Measurements from ENCODE around the gene HOXA6. TPM values are rescaled to one million over a fixed set of nuclear protein-coding genes. Genes with fewer than 3 reads are reported as not detected.

Gene HOXA6
- total RNA-seq, 1 donor from 2014 or later: not detected

DNA sequence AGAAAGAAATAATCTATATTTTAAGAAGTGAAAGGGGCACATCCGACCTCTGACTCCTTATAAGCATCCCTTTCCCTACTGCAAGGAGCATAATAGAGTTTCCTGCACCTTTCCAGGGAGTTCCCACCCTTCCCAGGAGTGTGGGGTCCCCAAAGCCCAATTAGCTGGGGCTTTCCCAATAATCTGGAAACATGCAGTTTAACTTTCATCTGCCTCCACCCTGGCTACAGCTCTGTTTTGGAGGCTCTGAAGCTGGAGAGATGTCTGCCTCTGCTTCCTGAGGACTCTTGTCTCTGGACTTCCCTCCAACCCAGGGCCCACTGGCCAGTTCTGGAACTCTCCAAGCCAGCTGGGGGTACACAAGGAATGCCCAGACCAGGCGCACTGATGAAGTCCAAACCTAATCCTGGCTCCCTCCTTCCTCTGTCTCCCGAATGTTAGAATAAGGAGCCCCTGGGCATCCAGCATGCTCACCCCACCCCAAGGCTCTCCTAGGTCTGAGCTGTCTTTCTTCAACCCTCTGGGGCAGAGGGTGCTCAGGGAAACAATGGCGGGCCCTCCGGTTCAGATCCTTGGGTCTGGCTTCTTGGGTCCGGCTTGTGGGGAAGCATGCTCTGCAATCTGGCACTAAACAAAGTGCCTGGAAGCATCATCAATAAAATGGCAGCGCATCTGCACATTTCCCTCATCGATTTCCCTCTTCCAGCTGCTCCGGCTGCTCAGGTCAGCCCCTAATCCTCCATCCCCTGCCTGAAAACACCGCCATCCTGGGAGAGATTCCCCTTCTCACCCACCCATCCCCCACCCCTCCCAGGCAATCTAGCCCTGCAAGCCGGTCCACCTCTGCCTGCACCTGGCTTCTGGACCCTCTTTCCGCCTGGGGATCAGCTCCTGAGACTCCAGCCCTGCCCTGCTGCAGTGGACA is 30.4 kb downstream of the HOXA6 start:
- TF ChIP-seq, protein P1, sequence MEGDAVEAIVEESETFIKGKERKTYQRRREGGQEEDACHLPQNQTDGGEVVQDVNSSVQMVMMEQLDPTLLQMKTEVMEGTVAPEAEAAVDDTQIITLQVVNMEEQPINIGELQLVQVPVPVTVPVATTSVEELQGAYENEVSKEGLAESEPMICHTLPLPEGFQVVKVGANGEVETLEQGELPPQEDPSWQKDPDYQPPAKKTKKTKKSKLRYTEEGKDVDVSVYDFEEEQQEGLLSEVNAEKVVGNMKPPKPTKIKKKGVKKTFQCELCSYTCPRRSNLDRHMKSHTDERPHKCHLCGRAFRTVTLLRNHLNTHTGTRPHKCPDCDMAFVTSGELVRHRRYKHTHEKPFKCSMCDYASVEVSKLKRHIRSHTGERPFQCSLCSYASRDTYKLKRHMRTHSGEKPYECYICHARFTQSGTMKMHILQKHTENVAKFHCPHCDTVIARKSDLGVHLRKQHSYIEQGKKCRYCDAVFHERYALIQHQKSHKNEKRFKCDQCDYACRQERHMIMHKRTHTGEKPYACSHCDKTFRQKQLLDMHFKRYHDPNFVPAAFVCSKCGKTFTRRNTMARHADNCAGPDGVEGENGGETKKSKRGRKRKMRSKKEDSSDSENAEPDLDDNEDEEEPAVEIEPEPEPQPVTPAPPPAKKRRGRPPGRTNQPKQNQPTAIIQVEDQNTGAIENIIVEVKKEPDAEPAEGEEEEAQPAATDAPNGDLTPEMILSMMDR (IDR thresholded peaks at IDR 0.05; ENCODE audit: partially characterized antibody, unreplicated experiment): no peak
- peaks cover 43% of the 10 kb centered on the region for H3K27me3 Mint-ChIP-seq (ENCODE audit: unreplicated experiment)
- peaks cover 7% of the 10 kb centered on the region for H3K9me3 Mint-ChIP-seq (ENCODE audit: unreplicated experiment)
- no peak overlapping the region for H3K4me3 Mint-ChIP-seq (ENCODE audit: unreplicated experiment)
- no peak for DNase-seq
- H3K4me1 Mint-ChIP-seq (ENCODE audit: low read depth, unreplicated experiment): no peaks in the 10 kb centered on the region
- no peaks in the 10 kb centered on the region for H3K36me3 Mint-ChIP-seq (ENCODE audit: unreplicated experiment)
- H3K27ac Mint-ChIP-seq (ENCODE audit: unreplicated experiment): no peak overlapping the region

DNA sequence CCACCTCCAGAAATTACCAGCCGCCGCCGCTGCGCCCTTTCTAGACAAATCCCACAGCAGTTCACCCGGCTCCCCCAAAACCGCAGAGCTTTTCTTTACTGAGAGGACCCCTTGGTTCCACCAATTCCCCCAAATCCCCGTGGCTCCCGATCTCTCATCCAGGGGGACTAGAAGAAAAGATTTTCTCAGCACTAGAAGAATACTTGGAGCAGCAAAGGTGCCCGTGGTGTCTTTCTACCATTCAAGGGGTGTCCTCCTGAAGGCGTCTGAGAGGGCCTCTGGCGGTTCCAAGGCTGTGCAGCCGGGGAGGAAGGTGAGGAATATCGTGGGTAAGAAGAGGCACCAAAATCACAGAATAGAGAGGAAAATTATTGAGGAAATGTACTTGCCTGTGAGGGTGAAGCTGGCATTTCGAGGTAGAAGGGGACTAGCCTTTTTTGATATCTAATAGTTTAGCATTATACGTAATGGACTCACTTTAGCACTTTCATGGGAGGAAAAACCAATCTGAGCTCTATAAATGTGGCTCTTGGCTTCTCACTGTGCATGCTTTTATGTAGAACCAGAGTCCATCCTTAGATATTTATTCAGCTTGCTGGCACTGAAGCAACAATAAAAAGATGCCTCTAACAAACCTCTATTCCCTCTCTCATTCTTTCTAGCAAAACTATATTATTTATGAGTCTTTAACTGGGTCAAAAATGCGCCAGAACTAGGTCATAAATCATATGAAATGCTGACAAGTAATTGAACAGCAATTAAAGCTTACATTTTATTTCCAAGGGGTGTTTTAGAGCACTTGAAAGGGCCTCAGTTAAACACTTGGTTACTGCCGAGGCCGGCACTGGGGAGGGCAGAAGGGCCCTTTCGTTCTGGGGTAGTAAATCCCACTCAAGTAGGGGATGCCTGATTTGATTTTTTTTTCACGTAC is 31.3 kb downstream of the HOXA6 start:
- Mint-ChIP-seq H3K4me1 (ENCODE audit: low read depth, unreplicated experiment) (no peaks in the 10 kb centered on the region), H3K9me3 (ENCODE audit: unreplicated experiment) (peaks cover 6% of the 10 kb centered on the region)

DNA sequence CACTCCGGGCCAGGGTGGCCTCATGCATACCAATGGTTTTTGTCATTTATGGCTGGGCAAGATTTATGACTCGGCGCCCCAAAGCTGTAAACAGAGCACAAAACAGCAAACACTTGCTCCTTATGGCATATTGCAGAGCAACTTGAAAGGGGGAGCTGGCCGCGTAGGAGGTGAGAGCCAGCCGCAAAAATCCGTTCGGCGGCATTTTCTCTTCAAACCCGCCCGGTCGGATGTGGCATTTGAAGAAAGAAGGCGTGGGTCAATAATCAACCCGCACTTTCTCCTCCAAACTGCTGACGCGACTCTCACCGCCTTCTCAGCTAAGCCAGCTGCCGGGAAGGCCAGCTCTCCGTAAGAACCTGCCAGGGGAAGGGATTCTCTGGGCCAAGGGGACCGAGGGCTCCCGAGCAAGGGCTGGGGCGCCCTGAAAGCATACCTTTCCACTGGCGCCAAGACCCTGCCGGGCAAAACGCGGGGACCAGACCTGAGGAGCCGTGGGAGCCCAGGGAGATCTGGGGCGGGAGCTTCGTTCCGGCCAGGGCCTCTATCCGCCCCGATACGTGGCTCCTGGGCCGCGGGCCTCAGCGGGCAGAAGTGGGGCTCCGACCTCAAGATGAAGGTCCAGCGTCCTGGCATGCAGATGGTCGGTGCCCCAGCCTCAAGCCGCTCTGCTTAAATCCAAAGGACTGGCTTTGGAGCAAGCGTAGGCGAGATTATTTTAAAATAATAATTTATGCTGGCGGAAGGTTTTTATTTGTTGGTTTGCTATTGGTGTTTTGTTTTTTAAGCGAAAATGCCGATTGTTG is 32.1 kb downstream of the HOXA6 start:
- TF ChIP-seq, protein P1 (IDR thresholded peaks at IDR 0.05; ENCODE audit: partially characterized antibody, unreplicated experiment): no peak
- peaks cover 9% of the 10 kb centered on the region for H3K9me3 Mint-ChIP-seq (ENCODE audit: unreplicated experiment)
- no peak overlapping the region for H3K4me3 Mint-ChIP-seq (ENCODE audit: unreplicated experiment)
- no peak overlapping the region for H3K27ac Mint-ChIP-seq (ENCODE audit: unreplicated experiment)
- DNase-seq: no peak
- H3K4me1 Mint-ChIP-seq (ENCODE audit: low read depth, unreplicated experiment): peaks cover 3% of the 10 kb centered on the region
- H3K27me3 Mint-ChIP-seq (ENCODE audit: unreplicated experiment): peaks cover 51% of the 10 kb centered on the region
- H3K36me3 Mint-ChIP-seq (ENCODE audit: unreplicated experiment): no peaks in the 10 kb centered on the region

More for the DNA sequence above, 31.3 kb downstream of the HOXA6 start:
- Mint-ChIP-seq H3K27ac (ENCODE audit: unreplicated experiment) (no peak overlapping the region), H3K27me3 (ENCODE audit: unreplicated experiment) (peaks cover 49% of the 10 kb centered on the region), H3K36me3 (ENCODE audit: unreplicated experiment) (no peaks in the 10 kb centered on the region), H3K4me3 (ENCODE audit: unreplicated experiment) (no peak overlapping the region)
- TF ChIP-seq, protein P1 (IDR thresholded peaks at IDR 0.05; ENCODE audit: partially characterized antibody, unreplicated experiment): no peak
- DNase-seq: no peak

DNA sequence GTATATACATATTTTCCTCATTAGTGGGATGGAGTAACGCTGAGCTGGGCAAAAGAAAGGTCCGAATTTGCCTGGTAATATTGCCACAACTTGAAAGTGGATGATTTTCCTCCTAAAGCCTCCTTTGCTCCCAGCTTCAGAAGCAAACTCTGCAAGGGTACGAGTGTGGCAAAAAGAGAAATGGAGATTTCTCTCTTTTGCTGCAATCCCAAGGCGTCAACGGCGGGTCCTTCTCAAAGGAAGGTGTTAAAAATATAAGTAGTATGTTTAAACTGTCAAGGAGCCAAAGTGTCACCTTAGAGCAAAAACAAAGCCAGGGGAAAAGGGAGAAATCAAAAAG is 32.7 kb downstream of the HOXA6 start:
- DNase-seq: no peak
- no peaks in the 10 kb centered on the region for H3K36me3 Mint-ChIP-seq (ENCODE audit: unreplicated experiment)
- H3K9me3 Mint-ChIP-seq (ENCODE audit: unreplicated experiment): peaks cover 9% of the 10 kb centered on the region
- H3K4me1 Mint-ChIP-seq (ENCODE audit: low read depth, unreplicated experiment): peaks cover 3% of the 10 kb centered on the region
- H3K27ac Mint-ChIP-seq (ENCODE audit: unreplicated experiment): no peak overlapping the region
- TF ChIP-seq, protein P1 (IDR thresholded peaks at IDR 0.05; ENCODE audit: partially characterized antibody, unreplicated experiment): no peak
- H3K4me3 Mint-ChIP-seq (ENCODE audit: unreplicated experiment): no peak overlapping the region
- H3K27me3 Mint-ChIP-seq (ENCODE audit: unreplicated experiment): peaks cover 53% of the 10 kb centered on the region
